Activated T-cell treated with anti-CD3 and anti-CD28 coated beads, Interleukin-2, amount 50 U/mL, for 24 hours (primary cell): ENCODE results near the gene PEX5L.

Experiments used
- DNase-seq: peaks from one replicate; pipeline ENCODE4 v3.0.0-alpha.2; 2020
- H3K27ac Mint-ChIP-seq: 2 replicates; pipeline ENCODE4 v1.8.0; 2020; ENCODE audit warnings: mild to moderate bottlenecking, mixed read lengths
- H3K27me3 Mint-ChIP-seq: 2 replicates; pipeline ENCODE4 v1.8.0; 2020; ENCODE audit warnings: mixed read lengths
- H3K36me3 Mint-ChIP-seq: 2 replicates; pipeline ENCODE4 v1.8.0; 2020; ENCODE audit warnings: low read depth, mixed read lengths
- H3K4me1 Mint-ChIP-seq: 2 replicates; pipeline ENCODE4 v1.8.0; 2020; ENCODE audit warnings: low read depth, mixed read lengths
- H3K4me3 Mint-ChIP-seq: 2 replicates; pipeline ENCODE4 v1.8.0; 2020; ENCODE audit warnings: mild to moderate bottlenecking, moderate library complexity, mixed read lengths
- H3K9me3 Mint-ChIP-seq: 2 replicates; pipeline ENCODE4 v1.8.0; 2020; ENCODE audit warnings: mixed read lengths

Gene PEX5L

DNA sequence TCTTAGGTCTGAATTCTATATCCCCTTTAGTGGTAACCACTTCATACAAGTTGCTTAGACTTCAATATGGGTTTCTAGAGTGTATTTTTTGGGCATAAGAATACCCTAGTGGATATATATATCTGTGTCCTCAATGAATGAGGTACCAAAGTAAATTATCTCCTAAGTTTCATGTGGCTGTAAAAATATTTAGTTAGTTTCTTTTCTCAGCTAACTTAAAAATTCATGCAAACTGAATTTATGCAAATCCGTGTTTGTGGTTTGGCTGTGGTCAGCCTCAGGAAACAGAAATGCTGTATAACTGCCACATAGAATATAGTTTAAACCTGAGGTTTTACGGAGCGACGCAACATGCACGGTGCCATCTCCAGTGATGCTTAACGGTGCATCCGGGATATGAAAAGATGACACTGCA is 80.3 kb downstream of the PEX5L start:
- Mint-ChIP-seq H3K27ac (no peak overlapping the region), H3K36me3 (no peaks in the 10 kb centered on the region)
- DNase-seq, result no peak

DNA sequence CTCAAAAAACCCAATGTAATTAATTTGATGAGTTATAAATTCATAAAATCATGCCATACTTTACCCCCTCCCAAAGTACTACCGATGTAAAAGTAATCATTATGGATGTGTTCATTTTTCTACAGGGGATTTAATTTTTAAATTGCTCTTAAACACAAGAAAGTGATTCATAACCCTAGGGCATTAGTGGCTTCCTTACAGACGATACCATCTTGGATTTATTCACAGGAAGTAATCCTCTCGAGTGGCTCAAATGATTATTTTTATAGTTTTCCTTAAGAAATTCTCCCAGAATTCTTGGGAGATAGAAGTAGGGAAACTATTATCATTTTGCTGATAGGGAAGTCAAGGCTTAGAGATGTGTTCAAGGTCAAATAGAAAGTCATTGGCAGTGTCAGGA is 80.9 kb downstream of the PEX5L start:
- Mint-ChIP-seq H3K4me1 (peaks cover 11% of the 10 kb centered on the region), H3K27ac (no peak overlapping the region), H3K9me3 (no peaks in the 10 kb centered on the region), H3K27me3 (peaks cover 32% of the 10 kb centered on the region), H3K4me3 (no peak overlapping the region), H3K36me3 (no peaks in the 10 kb centered on the region)
- DNase-seq, result no peak

More for the DNA sequence above, 80.3 kb downstream of the PEX5L start:
- Mint-ChIP-seq H3K27me3 (peaks cover 32% of the 10 kb centered on the region), H3K4me1 (peaks cover 11% of the 10 kb centered on the region), H3K4me3 (no peak overlapping the region), H3K9me3 (no peaks in the 10 kb centered on the region)

DNA sequence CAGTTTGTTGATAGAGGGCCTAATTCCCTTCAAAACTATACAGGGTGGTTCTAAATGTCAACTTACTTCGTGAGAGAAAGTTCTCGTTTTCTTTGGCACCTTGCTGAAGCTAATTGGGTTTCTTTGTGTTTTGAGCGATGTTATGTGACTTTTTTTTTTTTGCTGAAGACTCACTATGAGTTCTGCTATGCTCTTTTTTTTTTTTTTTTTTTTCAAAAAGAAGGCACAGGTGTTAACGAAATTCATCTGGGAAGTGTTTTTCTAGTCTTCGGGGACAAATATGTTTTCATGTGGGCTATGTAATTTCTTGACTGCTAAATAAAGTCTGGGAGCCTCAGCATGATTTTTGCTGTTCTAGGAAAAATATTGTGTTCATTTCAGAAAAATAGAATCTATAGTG is 81.5 kb downstream of the PEX5L start:
- DNase-seq, result no peak
- Mint-ChIP-seq H3K27me3 (peaks cover 32% of the 10 kb centered on the region), H3K27ac (no peak overlapping the region), H3K36me3 (no peaks in the 10 kb centered on the region), H3K9me3 (no peaks in the 10 kb centered on the region), H3K4me1 (peaks cover 11% of the 10 kb centered on the region), H3K4me3 (no peak overlapping the region)

DNA sequence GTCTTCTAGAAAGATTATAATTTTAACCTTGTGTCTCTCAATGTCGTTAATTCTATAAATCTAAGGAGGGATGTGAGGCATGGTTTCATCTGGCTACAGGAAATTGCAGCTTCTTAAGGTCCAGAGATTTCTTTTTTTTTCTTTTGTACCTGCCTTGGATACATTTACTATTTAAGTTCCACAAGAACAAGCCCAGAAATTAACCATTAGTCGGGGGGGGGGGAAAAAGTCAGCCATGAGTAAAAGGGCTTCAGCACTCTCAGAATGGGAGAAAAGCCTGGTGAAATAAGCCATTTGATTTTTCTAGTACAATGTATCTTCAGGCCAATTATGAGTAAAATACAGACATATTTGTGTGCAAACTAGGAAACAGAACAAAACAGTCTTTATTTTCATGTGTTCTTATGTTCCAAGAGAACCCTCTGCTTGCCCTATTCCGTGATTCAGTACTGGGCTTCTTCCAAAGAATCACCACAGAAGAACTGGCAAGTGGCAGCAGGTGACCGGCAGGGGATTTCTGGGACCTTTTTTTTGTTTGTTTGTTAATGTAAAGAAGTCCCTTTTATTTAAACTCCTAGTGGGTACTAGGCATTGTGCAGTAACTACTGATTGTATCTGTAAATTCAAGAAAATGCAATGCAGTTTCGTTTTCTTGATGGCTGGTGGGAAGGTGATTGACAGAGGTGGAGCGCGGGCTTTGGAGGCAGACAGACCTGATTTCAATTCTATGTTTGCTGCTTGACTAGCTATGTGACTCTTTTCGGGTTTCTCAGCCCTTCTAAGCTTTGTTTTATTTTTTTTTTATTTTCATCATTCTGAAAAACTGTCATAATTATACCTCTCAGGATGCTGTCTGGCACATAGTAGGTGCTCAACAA is 82.5 kb downstream of the PEX5L start:
- no peak for DNase-seq
- Mint-ChIP-seq H3K4me1 (peaks cover 11% of the 10 kb centered on the region), H3K27me3 (peaks cover 30% of the 10 kb centered on the region), H3K36me3 (no peaks in the 10 kb centered on the region), H3K4me3 (no peak overlapping the region), H3K9me3 (no peaks in the 10 kb centered on the region), H3K27ac (no peak overlapping the region)

DNA sequence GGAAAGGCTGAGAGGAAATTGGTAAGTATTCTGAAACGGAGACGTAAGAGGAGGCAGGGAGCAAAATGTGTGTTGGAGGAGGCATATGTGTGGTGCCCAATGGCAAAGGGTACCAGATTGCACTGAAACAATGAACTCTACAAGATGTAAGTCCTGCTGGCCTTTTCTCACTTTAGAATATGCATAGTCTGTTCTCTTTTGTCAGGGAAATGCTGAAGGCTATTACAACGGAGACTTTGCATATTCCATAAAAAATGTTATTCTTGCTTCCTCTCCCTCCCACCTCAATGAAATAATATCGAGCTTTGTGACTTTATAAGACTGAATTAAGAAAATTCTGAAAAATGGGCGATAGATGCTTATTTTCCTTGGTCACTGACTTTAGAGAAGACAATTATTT is 85.9 kb downstream of the PEX5L start:
- peaks cover 11% of the 10 kb centered on the region for H3K27me3 Mint-ChIP-seq
- H3K9me3 Mint-ChIP-seq, result no peaks in the 10 kb centered on the region
- no peaks in the 10 kb centered on the region for H3K4me1 Mint-ChIP-seq
- no peak overlapping the region for H3K4me3 Mint-ChIP-seq
- no peak overlapping the region for H3K27ac Mint-ChIP-seq
- DNase-seq, result no peak
- no peaks in the 10 kb centered on the region for H3K36me3 Mint-ChIP-seq

DNA sequence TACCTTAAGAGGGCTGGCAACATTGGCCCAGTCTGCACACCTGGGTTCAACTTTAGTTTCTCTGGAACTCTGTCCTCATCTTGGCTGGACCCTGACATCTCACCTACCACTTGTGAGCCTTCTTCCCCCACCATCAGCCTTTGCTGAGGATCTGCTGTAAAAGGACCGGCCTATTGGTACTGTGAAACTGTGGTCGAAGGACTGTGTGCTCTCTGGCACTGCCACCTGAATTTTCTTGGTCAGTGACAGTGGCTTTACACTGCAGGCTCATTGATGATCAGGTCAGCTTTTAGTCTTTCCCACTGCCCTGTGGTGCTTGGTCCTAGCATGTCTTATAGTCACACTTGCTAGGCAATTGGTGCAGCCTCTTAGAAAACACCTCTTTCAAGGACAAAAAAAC is 86.9 kb downstream of the PEX5L start:
- Mint-ChIP-seq H3K9me3 (no peaks in the 10 kb centered on the region), H3K36me3 (no peaks in the 10 kb centered on the region), H3K27ac (no peak overlapping the region), H3K4me1 (no peaks in the 10 kb centered on the region), H3K4me3 (no peak overlapping the region), H3K27me3 (peaks cover 11% of the 10 kb centered on the region)
- DNase-seq, result no peak

DNA sequence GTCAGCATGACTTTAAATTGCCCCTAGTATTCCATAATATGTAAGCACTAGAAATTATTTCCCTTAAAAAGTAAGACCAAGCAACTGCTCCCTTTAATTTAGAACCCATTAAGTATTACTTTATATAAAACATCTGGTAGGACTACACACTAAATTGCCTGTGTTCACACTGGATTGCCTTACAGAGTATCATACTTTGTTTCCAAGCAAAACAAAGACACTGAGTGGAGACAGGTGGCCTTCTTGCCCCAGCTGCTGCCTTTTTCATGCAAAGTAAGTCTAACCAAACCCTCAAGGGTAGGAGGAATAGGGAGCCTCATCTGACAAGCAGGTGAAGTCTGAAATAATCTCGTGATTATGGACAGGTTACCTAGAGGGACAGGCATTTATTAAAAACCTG is 87.3 kb downstream of the PEX5L start:
- Mint-ChIP-seq H3K36me3 (no peaks in the 10 kb centered on the region), H3K4me1 (no peaks in the 10 kb centered on the region), H3K4me3 (no peak overlapping the region), H3K27ac (no peak overlapping the region), H3K9me3 (no peaks in the 10 kb centered on the region), H3K27me3 (peaks cover 11% of the 10 kb centered on the region)
- DNase-seq, result no peak

DNA sequence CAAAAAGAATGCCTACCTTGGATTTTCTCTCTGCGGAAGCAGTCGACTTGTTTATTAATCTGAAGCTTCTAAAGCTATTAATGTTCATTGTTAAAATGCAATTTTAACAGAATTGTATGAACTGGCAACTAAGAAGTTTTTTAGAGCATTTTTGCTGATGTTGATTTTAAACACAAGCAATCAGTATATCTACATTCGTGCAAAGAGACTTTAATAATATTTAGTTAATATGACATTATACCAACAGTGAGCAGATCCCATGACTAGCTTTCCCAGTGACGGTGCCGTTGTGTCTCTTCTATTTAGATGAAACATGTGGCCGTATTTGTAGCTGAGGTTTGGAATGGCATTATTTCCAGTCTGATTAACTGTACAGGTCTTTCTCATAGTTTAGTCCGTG is 88.0 kb downstream of the PEX5L start:
- Mint-ChIP-seq H3K27ac (no peak overlapping the region), H3K4me3 (no peak overlapping the region), H3K36me3 (no peaks in the 10 kb centered on the region), H3K27me3 (peaks cover 12% of the 10 kb centered on the region), H3K9me3 (no peaks in the 10 kb centered on the region), H3K4me1 (no peaks in the 10 kb centered on the region)
- DNase-seq, result no peak

DNA sequence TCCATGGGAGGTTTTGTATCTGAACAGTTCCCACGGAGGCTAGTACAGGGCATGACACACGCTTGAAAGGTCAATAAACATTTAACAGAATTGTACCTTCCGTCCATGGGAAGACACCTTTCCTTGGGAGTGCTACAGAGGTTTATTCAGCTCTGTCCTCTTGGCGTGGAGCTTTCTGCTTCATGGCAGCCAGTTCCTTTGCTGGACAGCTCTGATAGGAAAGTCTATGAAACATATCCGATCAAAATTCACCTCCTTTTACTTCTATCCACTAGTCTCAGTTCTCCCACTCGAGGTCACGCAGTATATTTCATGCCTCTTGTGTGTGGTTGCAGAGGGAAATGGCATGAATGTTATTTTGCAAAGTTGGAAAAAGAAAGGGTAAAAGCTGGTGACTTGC is 91.2 kb downstream of the PEX5L start:
- no peaks in the 10 kb centered on the region for H3K9me3 Mint-ChIP-seq
- no peak overlapping the region for H3K27ac Mint-ChIP-seq
- no peak for DNase-seq
- H3K4me3 Mint-ChIP-seq, result no peak overlapping the region
- H3K36me3 Mint-ChIP-seq, result no peaks in the 10 kb centered on the region
- peaks cover 2% of the 10 kb centered on the region for H3K4me1 Mint-ChIP-seq
- H3K27me3 Mint-ChIP-seq, result peaks cover 29% of the 10 kb centered on the region

DNA sequence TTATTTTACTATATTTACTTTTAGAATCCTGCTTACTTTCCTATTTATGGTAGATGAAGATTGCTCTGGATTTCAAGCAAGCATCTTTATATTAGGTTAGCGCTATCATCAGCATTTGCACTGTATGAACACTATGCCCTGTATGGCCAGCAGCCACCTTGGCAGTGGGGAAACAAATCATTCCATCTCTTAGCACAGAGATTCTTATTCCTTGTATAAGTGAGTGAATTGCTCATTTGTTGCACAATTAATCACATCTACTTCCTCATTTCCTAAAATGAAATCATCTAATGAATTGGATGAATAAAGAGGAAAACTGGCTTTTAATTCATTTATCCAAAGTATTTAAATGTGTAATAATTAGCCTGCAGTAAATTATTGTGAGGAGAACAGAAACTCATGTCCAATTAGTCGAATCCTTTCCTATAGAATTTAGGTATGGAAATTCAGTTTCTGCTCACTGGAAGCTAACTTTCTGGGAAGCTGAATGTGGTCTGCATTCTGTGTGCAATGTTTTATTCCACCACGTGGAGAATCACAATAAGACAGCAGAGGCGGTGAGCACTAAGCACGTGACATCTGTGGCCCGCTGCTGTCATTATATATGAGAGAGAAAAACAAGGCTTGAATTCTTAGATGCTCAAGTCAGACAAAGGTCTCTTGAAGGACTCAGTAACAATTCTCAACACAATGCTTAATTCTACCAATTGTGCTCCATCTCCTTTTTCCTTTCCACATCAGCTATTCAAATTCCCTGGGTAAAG is 93.4 kb downstream of the PEX5L start:
- no peak for DNase-seq
- no peak overlapping the region for H3K27ac Mint-ChIP-seq
- H3K4me3 Mint-ChIP-seq, result no peak overlapping the region
- H3K9me3 Mint-ChIP-seq, result no peaks in the 10 kb centered on the region
- no peaks in the 10 kb centered on the region for H3K36me3 Mint-ChIP-seq
- H3K4me1 Mint-ChIP-seq, result peaks cover 2% of the 10 kb centered on the region
- peaks cover 29% of the 10 kb centered on the region for H3K27me3 Mint-ChIP-seq

DNA sequence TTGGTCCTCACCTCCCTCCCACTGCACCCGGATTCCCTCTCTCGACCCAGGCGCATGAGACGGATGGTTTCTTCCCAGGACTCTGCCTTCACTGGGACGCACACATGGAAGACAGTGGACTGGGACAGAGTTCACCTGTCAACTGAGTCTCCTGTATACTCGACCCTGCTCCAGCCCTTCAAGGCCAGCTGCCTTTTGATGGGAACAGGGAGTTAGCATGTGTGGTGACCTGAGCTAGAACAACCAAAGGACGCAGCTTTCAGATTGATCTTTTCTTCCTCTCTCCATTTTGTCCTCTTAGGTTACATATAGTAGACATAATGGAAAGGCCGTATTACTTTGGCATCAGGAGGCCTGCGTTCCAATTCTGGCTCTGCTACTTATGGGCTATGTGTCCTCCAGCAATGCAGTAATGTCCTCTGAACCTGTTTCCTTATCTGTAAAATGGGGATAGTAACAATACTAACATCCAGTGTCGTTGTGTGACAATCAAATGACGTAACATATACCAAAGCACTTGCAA is 94.1 kb downstream of the PEX5L start:
- H3K9me3 Mint-ChIP-seq, result no peaks in the 10 kb centered on the region
- H3K27ac Mint-ChIP-seq, result no peak overlapping the region
- H3K36me3 Mint-ChIP-seq, result no peaks in the 10 kb centered on the region
- DNase-seq, result no peak
- no peak overlapping the region for H3K4me3 Mint-ChIP-seq
- peaks cover 2% of the 10 kb centered on the region for H3K4me1 Mint-ChIP-seq
- H3K27me3 Mint-ChIP-seq, result peaks cover 30% of the 10 kb centered on the region

DNA sequence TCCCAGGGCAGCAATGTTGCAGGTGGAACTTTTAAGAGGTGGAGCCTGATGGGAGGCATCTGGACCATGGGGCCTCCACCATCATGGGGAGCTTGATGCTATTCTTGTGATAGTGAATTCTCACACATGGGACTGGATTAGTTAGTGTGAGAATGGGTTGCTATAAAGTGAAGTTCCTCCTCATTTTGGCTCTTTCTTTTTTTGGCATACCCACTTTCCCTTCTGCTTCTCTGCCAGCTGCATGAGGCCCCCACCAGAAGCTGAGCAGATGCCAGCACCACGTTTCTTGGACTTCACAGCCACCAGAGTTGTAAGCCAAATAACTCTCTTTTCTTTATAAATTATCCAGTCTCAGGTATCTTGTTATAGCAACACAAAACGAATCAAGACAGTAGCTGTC is 101.0 kb downstream of the PEX5L start:
- DNase-seq, result no peak
- Mint-ChIP-seq H3K36me3 (no peaks in the 10 kb centered on the region), H3K9me3 (no peaks in the 10 kb centered on the region), H3K27me3 (peaks cover 13% of the 10 kb centered on the region), H3K27ac (no peak overlapping the region), H3K4me1 (no peaks in the 10 kb centered on the region), H3K4me3 (no peak overlapping the region)

DNA sequence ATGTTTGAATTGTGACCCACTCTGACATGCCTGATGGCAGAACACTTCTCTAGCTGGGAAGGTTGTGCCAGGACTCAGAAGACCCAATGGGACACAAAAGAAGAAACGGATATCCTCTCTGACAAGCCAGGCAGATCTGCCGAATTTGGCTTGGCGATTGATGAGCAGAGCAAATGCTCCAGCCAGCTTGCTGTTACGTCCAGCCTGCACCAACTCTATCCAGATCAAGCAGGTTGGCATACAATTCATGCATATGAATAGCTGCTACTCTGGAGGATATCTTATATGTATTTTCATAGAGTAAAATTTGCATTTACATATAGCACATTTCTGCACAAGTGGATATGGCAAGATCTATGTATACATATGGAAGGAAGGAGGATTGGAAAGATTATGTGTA is 102.8 kb downstream of the PEX5L start:
- Mint-ChIP-seq H3K4me1 (no peaks in the 10 kb centered on the region), H3K36me3 (no peaks in the 10 kb centered on the region), H3K4me3 (no peak overlapping the region), H3K27me3 (peaks cover 13% of the 10 kb centered on the region), H3K27ac (no peak overlapping the region), H3K9me3 (no peaks in the 10 kb centered on the region)
- no peak for DNase-seq

DNA sequence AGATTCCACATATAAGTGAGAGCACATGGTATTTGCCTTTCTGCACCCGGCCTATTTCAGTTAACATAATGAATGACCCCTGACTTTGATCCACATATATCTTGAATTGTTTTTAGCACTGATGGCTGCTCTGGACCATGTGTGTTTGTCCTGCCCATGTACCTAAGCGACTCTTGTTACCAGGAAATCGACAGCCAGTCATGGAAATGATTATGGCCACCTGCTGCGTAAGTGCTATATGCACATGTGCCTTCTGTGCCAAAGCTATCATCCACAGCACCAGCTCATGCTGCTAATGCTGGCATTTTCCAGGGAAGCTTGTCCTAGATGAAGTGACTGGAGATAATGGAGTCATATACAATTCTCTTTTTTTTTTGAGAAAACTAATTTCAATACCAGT is 103.7 kb downstream of the PEX5L start:
- Mint-ChIP-seq H3K27me3 (peaks cover 12% of the 10 kb centered on the region), H3K36me3 (no peaks in the 10 kb centered on the region), H3K4me3 (no peak overlapping the region), H3K9me3 (no peaks in the 10 kb centered on the region), H3K27ac (no peak overlapping the region), H3K4me1 (no peaks in the 10 kb centered on the region)
- no peak for DNase-seq

DNA sequence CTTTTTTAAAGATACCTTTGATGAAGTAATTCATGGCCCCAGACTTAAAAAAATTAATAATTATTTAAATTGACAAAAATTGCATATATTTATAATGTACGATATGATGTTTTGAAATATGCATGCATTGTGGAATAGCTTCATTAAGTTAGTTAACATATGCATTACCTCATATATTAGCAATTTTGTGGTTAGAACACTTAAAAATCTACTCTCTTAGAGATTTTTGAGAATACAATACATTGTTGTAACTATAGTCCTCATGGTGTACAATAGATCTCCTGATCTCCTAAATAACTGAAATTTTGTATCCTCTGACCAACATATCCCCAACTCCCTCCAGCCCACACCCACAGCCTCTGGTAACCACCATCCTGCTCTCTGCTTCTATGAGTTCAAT is 104.1 kb downstream of the PEX5L start:
- DNase-seq, result no peak
- Mint-ChIP-seq H3K4me1 (no peaks in the 10 kb centered on the region), H3K9me3 (no peaks in the 10 kb centered on the region), H3K4me3 (no peak overlapping the region), H3K36me3 (no peaks in the 10 kb centered on the region), H3K27me3 (peaks cover 9% of the 10 kb centered on the region), H3K27ac (no peak overlapping the region)
